ENCODE data around the gene SLC35F6.

GRCh38 chr2:26758790-26759321 is 5.2 kb upstream of the SLC35F6 start:
- no peak for TF ChIP-seq CTCF (IDR thresholded peaks at IDR 0.05)
- no peak for TF ChIP-seq POLR2A (IDR thresholded peaks at IDR 0.05)
